ENCODE data around the gene LST1. TPM values are rescaled to one million over a fixed set of nuclear protein-coding genes. Genes with fewer than 3 reads are reported as not detected.
"Not testable (repeated sequence)": the region's sequence is repeated elsewhere in the genome, so short reads cannot be mapped to it uniquely, and the experiment has no call there.

Gene LST1
- total RNA-seq, 1 donor from 2014 or later = not detected

- Histone ChIP-seq H3F3A (ENCODE audit: low read depth) (peaks cover 28% of the 10 kb centered on the region), H3K79me2 (ENCODE audit: low read depth) (peaks cover 28% of the 10 kb centered on the region)
- H3K36me3 Mint-ChIP-seq = peaks cover 13% of the 10 kb centered on the region
- not testable (repeated sequence) for H3K4me1 ChIP-seq; H4K20me1 ChIP-seq (ENCODE audit: low read depth); H3K4me2 ChIP-seq; H3K27me3 ChIP-seq; H3K36me3 ChIP-seq; H3K9ac ChIP-seq; H2AFZ ChIP-seq (replicated peaks); H3K4me3 ChIP-seq; H3K27me3 Mint-ChIP-seq (ENCODE audit: insufficient read depth, low read depth); H3K27ac ChIP-seq; H3K9me3 Mint-ChIP-seq; H3K27ac Mint-ChIP-seq; H3K9me3 ChIP-seq (ENCODE audit: low read depth)
- TF ChIP-seq CTCF (IDR thresholded peaks at IDR 0.05) = peak; percentile 60
- DNase-seq (ENCODE audit: low spot score) = peak; percentile 70
- peak overlapping the region; percentile 38 for H3K4me3 Mint-ChIP-seq
- peaks cover 22% of the 10 kb centered on the region for H3K4me1 Mint-ChIP-seq
These were observed 34.7 kb upstream of the LST1 start for GRCh38 chr6:31551371-31551770.

GRCh38 chr6:31556307-31556706, 29.8 kb upstream of the LST1 start:
- Mint-ChIP-seq H3K4me3 (no peak overlapping the region), H3K27me3 (ENCODE audit: insufficient read depth, low read depth) (peaks cover 6% of the 10 kb centered on the region), H3K27ac (no peak overlapping the region), H3K9me3 (no peaks in the 10 kb centered on the region), H3K4me1 (no peaks in the 10 kb centered on the region), H3K36me3 (peaks cover 15% of the 10 kb centered on the region)
- Histone ChIP-seq H3K9ac (no peak overlapping the region), H3K79me2 (ENCODE audit: low read depth) (peaks cover 11% of the 10 kb centered on the region), H4K20me1 (ENCODE audit: low read depth) (no peaks in the 10 kb centered on the region), H3K9me3 (ENCODE audit: low read depth) (no peaks in the 10 kb centered on the region), H3K27ac (no peak overlapping the region), H3K4me1 (no peaks in the 10 kb centered on the region), H3K4me2 (no peak overlapping the region), H3K36me3 (no peaks in the 10 kb centered on the region), H2AFZ (replicated peaks) (no peak overlapping the region), H3K27me3 (no peaks in the 10 kb centered on the region), H3F3A (ENCODE audit: low read depth) (no peaks in the 10 kb centered on the region), H3K4me3 (no peak overlapping the region)
- DNase-seq (ENCODE audit: low spot score) = no peak
- TF ChIP-seq EZH2 (IDR thresholded peaks at IDR 0.05) = no peak
- no peak for TF ChIP-seq EZH2phosphoT487 (IDR thresholded peaks at IDR 0.05)
- no peak for TF ChIP-seq CTCF (IDR thresholded peaks at IDR 0.05)

- TF ChIP-seq EZH2 (IDR thresholded peaks at IDR 0.05) (no peak), EZH2phosphoT487 (IDR thresholded peaks at IDR 0.05) (no peak), CTCF (IDR thresholded peaks at IDR 0.05) (no peak)
- no peaks in the 10 kb centered on the region for H3K36me3 ChIP-seq
- no peaks in the 10 kb centered on the region for H3F3A ChIP-seq (ENCODE audit: low read depth)
- no peak overlapping the region for H3K4me3 ChIP-seq
- no peaks in the 10 kb centered on the region for H3K27me3 ChIP-seq
- Mint-ChIP-seq H3K9me3 (no peaks in the 10 kb centered on the region), H3K27ac (no peak overlapping the region), H3K27me3 (ENCODE audit: insufficient read depth, low read depth) (no peaks in the 10 kb centered on the region), H3K4me1 (no peaks in the 10 kb centered on the region), H3K36me3 (peaks cover 13% of the 10 kb centered on the region), H3K4me3 (no peak overlapping the region)
- H3K27ac ChIP-seq = no peak overlapping the region
- H3K9ac ChIP-seq = no peak overlapping the region
- no peak for DNase-seq (ENCODE audit: low spot score)
- no peaks in the 10 kb centered on the region for H3K4me1 ChIP-seq
- peaks cover 3% of the 10 kb centered on the region for H3K79me2 ChIP-seq (ENCODE audit: low read depth)
- no peak overlapping the region for H2AFZ ChIP-seq (replicated peaks)
- H4K20me1 ChIP-seq (ENCODE audit: low read depth) = no peaks in the 10 kb centered on the region
- H3K4me2 ChIP-seq = no peak overlapping the region
- H3K9me3 ChIP-seq (ENCODE audit: low read depth) = no peaks in the 10 kb centered on the region
These were observed 28.4 kb upstream of the LST1 start for GRCh38 chr6:31557443-31558317.
